ENCODE results near the gene SGCA.
A peak's percentile ranks its signal among the peaks of the same experiment; 100 is the strongest.

DNA sequence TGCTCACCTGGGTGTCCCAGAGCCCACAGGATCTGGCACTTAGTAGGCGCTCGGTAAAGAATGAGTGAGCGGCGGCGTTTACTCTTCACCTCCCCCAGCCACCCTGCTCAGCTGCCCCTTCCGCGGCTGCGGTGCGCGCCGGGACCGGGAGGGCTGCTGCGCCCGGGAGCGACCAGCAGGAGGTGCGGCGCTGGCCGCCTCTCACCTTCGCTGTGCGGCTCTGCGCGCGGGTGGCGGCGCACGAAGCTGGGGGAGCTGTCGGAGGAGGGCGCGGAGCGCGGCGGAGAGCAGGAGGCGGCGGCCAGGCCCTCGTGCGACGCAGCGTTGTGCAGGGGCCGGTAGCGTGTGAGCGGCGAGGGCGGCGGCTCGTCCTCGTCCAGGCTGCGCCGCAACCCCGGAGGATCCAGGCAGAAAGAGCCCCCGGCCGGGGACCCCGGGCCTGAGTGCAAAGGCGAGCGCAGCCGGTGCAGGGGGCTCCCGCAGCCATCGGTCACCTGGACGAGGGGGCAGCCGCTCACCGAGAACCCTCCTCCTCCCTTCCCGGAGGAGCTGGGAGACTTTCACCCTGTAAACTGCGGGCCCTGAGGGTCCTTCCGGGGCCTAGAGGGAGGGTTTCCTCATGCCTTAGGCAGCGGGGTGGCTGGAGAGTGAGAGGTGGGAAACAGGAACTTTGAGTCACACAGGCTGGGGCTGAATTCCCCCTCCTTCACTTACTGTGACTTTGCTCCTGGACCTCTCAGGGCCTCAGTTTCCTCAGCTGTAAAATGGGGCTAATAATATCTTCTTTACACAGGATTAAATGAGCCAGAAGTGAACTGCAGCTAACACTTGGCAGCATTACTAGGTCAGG, 48.4 kb upstream of the SGCA start:
- TF ChIP-seq, protein P1, sequence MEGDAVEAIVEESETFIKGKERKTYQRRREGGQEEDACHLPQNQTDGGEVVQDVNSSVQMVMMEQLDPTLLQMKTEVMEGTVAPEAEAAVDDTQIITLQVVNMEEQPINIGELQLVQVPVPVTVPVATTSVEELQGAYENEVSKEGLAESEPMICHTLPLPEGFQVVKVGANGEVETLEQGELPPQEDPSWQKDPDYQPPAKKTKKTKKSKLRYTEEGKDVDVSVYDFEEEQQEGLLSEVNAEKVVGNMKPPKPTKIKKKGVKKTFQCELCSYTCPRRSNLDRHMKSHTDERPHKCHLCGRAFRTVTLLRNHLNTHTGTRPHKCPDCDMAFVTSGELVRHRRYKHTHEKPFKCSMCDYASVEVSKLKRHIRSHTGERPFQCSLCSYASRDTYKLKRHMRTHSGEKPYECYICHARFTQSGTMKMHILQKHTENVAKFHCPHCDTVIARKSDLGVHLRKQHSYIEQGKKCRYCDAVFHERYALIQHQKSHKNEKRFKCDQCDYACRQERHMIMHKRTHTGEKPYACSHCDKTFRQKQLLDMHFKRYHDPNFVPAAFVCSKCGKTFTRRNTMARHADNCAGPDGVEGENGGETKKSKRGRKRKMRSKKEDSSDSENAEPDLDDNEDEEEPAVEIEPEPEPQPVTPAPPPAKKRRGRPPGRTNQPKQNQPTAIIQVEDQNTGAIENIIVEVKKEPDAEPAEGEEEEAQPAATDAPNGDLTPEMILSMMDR (conservative IDR thresholded peaks at IDR 0.05) = peak; percentile 50; the same call in 1 of the 2 replicates
- no peak for TF ChIP-seq EZH2 (IDR thresholded peaks at IDR 0.05; ENCODE audit: low read depth)

Measured in PC-9 (cell line).